Gastroesophageal sphincter (tissue), 3 donors: Measurements from ENCODE around the gene KCTD1.

Experiments
- EP300 ChIP-seq: sonication (generic); formaldehyde crosslinking; IDR thresholded peaks from one replicate; pipeline ENCODE4 v1.6.1; 2017; ENCODE audit warnings: antibody characterized with exemption, mild to moderate bottlenecking
- POLR2A ChIP-seq, 2 donors: fragments of 450-650 bp; IDR thresholded peaks; one replicate each; pipeline ENCODE4 v1.6.1; 2017; ENCODE audit warnings: antibody characterized with exemption in 2 of 2, mild to moderate bottlenecking in 2 of 2, moderate library complexity in 1 of 2
- TF ChIP-seq, protein P1 (sequence below), 4 experiments: fragments of 200-600 bp in 2 of 4; fragments of 450-650 bp in 2 of 4; sonication (generic) in 1 of 4; IDR thresholded peaks; one replicate each; pipeline ENCODE4 v1.5.1; 2017 to 2019; ENCODE audit warnings: antibody characterized with exemption in 4 of 4, mild to moderate bottlenecking in 2 of 4, moderate library complexity in 2 of 4

DNA sequence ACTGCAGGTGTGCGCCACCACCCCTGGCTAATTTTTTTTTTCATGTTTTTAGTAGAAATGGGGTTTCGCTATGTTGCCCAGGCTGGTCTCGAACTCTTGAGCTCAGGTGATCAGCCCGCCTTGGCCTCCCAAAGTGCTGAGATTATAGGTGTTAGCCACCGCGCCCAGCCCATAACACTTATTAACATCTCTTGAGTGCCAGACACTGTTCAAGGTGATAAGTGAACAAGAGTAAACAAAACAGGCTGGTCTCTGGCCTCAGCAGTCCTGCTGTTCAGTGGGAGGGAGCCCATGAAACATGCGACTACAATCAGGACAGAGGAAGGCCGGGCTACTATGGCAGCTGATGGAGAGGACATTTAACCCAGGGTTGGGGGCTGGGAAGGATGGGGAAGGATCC is 42.3 kb downstream of the KCTD1 start:
- TF ChIP-seq, protein P1, sequence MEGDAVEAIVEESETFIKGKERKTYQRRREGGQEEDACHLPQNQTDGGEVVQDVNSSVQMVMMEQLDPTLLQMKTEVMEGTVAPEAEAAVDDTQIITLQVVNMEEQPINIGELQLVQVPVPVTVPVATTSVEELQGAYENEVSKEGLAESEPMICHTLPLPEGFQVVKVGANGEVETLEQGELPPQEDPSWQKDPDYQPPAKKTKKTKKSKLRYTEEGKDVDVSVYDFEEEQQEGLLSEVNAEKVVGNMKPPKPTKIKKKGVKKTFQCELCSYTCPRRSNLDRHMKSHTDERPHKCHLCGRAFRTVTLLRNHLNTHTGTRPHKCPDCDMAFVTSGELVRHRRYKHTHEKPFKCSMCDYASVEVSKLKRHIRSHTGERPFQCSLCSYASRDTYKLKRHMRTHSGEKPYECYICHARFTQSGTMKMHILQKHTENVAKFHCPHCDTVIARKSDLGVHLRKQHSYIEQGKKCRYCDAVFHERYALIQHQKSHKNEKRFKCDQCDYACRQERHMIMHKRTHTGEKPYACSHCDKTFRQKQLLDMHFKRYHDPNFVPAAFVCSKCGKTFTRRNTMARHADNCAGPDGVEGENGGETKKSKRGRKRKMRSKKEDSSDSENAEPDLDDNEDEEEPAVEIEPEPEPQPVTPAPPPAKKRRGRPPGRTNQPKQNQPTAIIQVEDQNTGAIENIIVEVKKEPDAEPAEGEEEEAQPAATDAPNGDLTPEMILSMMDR (IDR thresholded peaks at IDR 0.05): no peak
- no peak for TF ChIP-seq POLR2A (IDR thresholded peaks at IDR 0.05)
- TF ChIP-seq EP300: no peak
